Measurements from ENCODE around the gene HCRTR1.
"Not testable (repeated sequence)": the region's sequence is repeated elsewhere in the genome, so short reads cannot be mapped to it uniquely, and the experiment has no call there.

Gene HCRTR1

GRCh38 chr1:31581821-31582810, 35.4 kb upstream of the HCRTR1 start:
- DNase-seq (ENCODE audit: low spot score) = no peak

DNA sequence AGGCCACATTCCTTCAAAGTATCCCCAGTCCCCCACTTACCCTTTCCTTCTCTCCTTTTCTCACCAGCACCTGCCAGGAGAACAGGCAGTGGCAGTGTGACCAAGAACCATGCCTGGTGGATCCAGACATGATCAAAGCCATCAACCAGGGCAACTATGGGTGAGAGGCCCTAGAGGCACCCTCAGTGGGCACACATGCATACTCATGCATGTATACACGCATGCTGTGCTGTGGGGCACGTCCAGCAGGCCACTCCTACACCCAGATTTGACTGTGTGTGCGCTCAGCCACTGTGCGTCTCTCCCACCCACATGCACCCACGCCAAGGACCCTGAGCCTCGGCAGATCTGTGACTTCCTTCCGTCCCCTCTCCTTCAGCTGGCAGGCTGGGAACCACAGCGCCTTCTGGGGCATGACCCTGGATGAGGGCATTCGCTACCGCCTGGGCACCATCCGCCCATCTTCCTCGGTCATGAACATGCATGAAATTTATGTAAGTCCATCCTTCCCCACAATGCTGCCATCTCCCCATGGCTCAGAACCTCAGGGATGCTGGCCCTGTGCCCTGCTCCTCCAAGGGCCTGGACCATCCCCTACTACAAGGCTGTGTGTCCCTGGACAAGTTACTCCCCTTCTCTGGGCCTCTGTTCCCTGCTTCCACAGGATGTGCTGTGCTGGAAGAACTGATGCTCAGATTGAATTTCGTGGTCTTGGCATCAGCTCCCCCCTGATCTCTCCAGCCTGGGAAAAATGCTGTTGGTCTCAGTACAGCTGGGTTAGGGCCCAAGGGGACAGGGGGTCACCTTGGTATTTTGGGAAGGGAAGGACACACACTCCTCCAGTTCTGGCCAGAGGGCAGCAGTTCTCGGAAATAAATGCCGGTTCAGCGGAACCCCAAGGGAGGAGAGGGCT, 34.2 kb upstream of the HCRTR1 start:
- DNase-seq (ENCODE audit: low spot score) = no peak

DNA sequence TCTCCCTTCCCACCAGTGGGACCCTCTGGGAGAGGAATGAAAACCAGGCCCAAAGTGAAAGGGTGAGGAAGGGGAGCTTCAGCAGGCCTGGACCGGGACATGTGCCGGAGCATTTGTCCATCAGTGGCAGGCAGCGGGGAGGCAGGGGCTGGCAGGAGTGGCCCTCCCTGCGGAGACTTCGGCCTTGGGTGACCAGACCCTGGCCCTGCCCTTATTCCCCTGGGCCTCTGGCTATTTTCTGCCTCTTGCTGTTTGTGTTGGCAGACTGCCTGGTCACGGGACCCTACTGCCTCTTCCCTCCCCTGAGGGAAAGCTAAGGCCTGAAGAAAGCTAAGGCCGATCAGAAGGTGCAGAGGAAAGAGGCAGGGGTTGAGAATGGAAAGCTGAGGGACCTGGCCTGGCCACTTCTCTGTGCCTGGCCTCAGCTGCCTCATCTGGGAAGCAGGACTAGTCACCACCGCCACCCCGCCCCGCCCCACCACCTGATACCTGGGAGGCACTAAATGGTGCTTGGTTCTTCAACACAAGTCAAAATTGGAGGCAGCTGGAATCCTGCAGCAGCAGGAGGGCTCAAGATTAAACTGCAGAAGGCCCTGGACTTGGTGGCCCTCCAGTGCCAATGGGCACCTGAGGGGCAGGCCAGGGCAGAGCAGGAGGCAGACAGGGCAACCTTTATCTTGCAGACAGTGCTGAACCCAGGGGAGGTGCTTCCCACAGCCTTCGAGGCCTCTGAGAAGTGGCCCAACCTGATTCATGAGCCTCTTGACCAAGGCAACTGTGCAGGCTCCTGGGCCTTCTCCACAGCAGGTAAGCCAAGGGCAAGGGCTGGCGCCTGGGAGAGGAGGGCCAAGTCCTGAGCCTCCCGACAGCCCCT, 33.3 kb upstream of the HCRTR1 start:
- no peak for DNase-seq (ENCODE audit: low spot score)

DNA sequence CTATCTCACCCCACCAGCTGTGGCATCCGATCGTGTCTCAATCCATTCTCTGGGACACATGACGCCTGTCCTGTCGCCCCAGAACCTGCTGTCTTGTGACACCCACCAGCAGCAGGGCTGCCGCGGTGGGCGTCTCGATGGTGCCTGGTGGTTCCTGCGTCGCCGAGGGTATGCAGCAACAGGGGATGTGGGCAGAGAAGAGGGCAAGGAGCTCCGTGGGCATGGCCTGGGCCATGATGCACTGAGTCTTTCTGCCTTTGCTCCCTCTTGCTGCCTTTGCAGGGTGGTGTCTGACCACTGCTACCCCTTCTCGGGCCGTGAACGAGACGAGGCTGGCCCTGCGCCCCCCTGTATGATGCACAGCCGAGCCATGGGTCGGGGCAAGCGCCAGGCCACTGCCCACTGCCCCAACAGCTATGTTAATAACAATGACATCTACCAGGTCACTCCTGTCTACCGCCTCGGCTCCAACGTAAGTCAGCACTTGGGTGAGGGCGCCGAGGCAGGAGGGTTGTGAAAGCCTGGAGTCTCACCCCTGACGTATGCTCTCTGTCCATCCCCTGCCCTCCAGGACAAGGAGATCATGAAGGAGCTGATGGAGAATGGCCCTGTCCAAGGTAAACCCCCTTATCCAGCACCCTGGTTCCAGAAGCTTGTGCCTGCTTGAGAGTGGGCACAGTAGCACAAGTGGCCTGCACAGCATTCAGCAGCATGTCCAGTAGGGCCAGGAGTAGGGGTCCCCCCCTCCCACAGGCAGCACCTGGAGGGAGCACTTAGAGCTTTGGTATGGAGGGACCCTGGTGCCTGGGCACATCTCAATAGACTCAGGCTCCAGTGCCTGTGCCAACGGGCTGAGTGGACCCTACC, 32.4 kb upstream of the HCRTR1 start:
- DNase-seq (ENCODE audit: low spot score) = no peak

DNA sequence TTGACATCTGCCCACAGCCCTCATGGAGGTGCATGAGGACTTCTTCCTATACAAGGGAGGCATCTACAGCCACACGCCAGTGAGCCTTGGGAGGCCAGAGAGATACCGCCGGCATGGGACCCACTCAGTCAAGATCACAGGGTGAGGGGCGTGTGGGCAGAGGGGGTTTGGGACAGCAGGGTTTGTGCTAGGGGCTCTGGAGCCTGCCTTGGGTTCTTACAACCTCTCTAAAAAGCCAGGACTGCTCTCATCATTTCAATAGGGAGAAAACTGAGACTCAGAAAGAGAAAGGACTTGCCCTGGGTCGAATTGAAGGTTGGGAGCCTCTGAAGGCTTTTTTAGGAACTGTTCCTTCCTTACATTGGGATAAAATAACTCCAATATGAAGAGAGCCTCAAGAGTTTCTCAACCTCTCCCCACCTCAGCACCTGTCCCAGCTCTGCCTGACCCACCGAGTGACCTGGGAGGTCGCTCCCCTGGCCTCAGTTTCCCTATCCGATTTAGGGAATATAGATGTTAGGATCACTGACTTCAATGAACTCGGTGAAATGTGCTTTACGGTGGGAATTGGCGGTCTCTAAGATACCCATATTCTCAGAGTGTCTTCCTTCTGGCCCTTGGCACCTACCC, 31.6 kb upstream of the HCRTR1 start:
- DNase-seq (ENCODE audit: low spot score) = no peak

DNA sequence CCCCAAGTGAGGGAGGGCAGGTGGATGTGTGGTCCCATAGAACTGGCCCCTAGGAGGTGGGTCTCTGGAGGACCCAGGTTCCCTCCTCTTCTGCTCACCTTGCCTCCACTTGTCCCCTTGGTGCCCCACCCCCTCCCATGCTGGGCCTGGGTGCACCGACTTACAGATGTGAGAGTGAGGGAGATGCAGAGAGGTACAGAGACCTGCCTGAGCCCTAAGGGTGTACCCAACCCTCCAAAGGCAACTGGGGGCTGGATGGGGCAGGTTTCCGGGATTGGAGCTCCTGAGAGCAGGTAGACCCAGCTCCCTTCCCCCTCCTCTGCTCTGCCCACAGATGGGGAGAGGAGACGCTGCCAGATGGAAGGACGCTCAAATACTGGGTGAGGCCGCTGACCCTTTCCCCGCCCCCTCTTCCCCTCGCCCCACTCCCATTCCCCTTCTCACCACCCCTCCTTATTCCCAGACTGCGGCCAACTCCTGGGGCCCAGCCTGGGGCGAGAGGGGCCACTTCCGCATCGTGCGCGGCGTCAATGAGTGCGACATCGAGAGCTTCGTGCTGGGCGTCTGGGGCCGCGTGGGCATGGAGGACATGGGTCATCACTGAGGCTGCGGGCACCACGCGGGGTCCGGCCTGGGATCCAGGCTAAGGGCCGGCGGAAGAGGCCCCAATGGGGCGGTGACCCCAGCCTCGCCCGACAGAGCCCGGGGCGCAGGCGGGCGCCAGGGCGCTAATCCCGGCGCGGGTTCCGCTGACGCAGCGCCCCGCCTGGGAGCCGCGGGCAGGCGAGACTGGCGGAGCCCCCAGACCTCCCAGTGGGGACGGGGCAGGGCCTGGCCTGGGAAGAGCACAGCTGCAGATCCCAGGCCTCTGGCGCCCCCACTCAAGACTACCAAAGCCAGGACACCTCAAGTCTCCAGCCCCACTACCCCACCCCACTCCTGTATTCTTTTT, 30.8 kb upstream of the HCRTR1 start:
- no peak for DNase-seq (ENCODE audit: low spot score)

GRCh38 chr1:31587328-31587699, 30.2 kb upstream of the HCRTR1 start:
- not testable (repeated sequence) for DNase-seq (ENCODE audit: low spot score)

GRCh38 chr1:31587720-31588423, 29.6 kb upstream of the HCRTR1 start:
- DNase-seq (ENCODE audit: low spot score) = peak; percentile 35

- no peak for DNase-seq (ENCODE audit: low spot score)
These were observed 28.6 kb upstream of the HCRTR1 start for GRCh38 chr1:31588751-31589515.

GRCh38 chr1:31591425-31592093, 25.9 kb upstream of the HCRTR1 start:
- no peak for DNase-seq (ENCODE audit: low spot score)

DNA sequence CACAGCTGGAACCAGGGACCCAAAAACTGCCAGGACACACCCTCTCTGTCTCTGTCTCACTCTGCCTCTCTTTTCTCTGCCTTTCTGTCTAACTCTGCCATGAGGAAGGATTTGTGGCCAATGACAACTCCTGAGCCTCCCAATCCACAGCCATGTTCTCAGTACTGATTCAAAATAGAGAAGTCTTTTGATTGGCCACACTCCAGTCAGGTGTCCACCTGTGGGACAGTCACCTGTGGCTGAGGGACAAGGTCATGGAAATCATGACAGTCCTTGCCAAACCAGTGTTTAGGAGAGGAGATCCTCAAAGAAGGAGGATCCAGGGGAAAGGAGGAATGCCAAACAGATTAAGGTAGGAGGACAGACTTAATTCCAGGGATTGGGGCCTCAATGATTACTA, 25.4 kb upstream of the HCRTR1 start:
- no peak for DNase-seq (ENCODE audit: low spot score)

DNA sequence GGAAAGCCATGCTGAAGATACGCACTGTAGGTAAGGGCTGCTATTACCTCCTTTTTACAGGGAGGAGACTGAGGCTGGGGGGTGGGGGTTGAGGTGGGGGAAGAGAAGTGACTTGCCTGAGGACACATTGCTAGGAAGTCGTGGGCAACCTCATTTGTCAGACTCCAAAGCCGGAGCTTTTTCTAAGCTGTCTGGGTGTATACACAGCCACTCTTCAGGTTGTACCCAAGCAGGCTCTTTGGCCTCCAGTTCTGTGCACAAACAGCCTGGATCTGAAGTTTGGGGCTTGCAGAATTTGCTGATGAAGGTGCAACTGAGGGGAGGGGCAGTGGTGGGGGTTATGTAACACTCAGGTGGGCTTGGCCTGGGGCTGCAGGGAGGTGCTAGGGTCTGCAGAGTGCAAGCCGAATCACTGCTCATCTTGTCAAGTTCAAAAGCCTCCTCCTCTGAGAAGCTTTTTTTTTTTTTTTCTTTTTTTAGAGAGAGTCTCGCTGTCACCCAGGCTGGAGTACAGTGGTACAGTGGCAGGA, 24.3 kb upstream of the HCRTR1 start:
- DNase-seq (ENCODE audit: low spot score) = no peak

DNA sequence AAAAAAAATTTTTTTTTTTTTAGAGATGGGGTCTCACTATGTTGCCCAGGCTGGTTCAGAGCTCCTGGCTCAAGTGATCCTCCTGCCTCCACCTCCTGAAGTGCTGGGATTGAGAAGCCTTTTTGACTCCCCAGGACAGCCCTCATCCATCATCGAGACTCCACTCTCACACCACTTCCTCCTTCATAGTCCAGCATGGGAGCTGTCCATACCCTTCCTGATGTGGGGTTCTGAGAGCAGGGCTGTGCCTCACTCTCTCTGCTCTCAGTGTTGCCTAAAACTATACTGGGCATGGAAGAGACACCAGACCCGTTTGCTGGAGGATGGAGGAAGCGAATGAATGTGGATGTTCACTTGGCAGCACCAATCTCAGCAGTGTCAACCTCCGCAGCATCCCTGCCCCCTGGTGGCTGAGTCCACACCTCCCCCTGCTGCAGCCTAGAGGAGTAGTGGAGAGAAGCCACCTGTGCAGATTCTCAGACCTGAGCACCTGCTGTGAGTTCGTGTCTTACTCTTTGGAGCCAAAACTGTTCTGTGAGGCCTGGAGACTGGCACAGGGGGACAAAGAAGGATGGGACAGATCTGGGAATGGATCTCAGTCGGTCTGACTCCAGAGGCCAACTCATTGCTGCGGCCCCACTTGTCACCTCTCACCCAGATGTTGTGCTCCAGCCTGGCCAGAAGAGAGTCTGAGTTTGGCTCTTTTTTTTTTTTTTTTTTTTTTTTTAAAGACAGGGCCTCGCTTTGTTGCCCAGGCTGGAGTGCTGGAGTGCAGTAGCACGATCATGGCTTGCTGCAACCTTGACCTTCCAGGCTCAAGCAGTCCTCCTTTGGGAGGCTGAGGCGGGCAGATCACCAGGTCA, 23.5 kb upstream of the HCRTR1 start:
- DNase-seq (ENCODE audit: low spot score) = peak; percentile 31

DNA sequence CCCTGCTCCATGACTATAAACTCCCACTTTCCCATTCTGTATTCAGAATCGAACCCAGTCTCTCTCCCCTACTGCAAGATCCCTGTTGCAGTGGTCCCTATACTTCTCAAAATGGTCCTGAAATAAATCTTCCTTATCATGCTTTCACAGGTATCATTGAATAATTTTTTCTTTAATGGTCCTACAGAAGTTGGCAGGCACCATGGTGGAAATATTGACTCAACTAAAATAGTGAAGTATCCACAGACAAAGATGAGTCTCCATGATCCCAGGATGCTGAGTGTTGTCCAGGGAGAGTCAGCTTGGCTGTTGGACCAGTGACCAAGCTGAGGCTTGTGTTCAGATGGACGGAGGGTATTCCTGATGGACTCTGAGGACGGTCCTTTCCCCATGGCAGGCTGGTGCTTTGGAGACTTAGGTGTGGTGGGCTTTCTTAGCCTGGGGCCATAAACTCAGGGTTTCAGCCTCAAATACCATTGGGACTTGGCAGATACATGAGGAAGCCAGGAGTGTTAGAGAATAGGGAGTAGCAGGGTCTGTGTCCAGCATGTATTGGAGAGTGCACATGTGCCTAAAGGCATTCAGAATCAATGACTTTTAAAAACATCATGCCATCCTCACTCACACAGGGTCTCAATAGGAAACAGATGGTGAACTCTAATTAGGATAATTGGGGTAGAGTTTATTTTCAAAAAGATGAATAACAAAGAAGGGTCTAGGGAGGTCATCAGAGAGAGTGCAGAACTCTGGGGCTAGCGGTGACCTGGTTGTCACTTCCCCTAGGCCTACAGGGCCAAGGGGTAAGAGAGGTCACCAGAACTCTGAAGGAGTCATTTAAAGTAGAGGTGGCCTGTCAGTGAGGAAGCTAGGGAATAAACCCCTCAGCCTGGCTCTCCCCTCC, 21.4 kb upstream of the HCRTR1 start:
- no peak for DNase-seq (ENCODE audit: low spot score)

DNA sequence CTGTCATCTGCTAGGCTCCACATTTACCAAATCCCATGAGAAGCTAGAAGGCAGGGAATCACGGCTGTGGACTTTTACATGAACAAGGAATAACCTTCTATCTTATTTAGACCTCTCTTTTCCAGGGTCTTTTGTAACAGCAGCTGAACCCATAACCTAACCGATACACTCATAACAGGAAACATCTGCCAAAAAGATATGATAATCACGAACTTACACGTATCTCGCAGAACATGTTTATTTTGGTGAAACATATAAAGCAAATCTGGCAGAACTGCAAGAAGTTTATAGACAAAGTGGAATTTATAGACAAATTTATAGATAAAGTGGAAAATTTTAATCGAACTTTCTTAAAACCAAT, 20.8 kb upstream of the HCRTR1 start:
- no peak for DNase-seq (ENCODE audit: low spot score)
